Measurements from ENCODE around the gene SMKR1.

GRCh38 chr7:129525225-129525862 lies 23.0 kb downstream of the SMKR1 start:
- no peak for TF ChIP-seq CTCF (IDR thresholded peaks at IDR 0.05; ENCODE audit: low read depth, low read length)
- no peak for TF ChIP-seq EZH2phosphoT487 (IDR thresholded peaks at IDR 0.05; ENCODE audit: low read depth)

All from OCI-LY3 (cell line).